ENCODE measurements around the gene AFF3. TPM values are rescaled to one million over a fixed set of nuclear protein-coding genes. Genes with fewer than 3 reads are reported as not detected.

The AFF3 gene
- total RNA-seq, 1 experiment from 2014 or later, result 0.22 TPM

- Histone ChIP-seq H3K56ac (ENCODE audit: insufficient read length, low read depth, low read length) (no peak overlapping the region), H3K79me2 (ENCODE audit: insufficient read depth, low read length) (no peaks in the 10 kb centered on the region), H3K14ac (ENCODE audit: insufficient read depth, low read length) (no peak overlapping the region), H2BK15ac (ENCODE audit: low read depth, low read length) (no peak overlapping the region), H3K9me3 (ENCODE audit: control insufficient read depth, low read depth, low read length) (no peaks in the 10 kb centered on the region), H3K18ac (ENCODE audit: insufficient read length, low read depth, low read length) (no peak overlapping the region), H4K91ac (ENCODE audit: insufficient read length, low read depth, low read length) (no peak overlapping the region), H2AFZ (ENCODE audit: low read length) (no peak overlapping the region), H3K23ac (ENCODE audit: insufficient read length, low read depth, low read length) (no peak overlapping the region), H2BK120ac (ENCODE audit: low read depth, low read length, poor library complexity, severe bottlenecking) (no peak overlapping the region), H2BK20ac (ENCODE audit: low read depth, low read length, poor library complexity, severe bottlenecking) (no peak overlapping the region), H3K79me1 (ENCODE audit: insufficient read depth, low read depth, low read length, poor library complexity, severe bottlenecking) (no peaks in the 10 kb centered on the region), H4K5ac (ENCODE audit: insufficient read length, low read depth, low read length) (no peak overlapping the region), H3K9ac (ENCODE audit: extremely low read depth, insufficient read length, low read length) (no peak overlapping the region), H4K8ac (replicated peaks; ENCODE audit: insufficient read length, low read depth, low read length) (no peak overlapping the region), H2BK5ac (ENCODE audit: insufficient read length, low read length) (no peak overlapping the region), H2BK12ac (ENCODE audit: insufficient read length, low read depth, low read length) (no peak overlapping the region), H3K4me2 (ENCODE audit: insufficient read depth, insufficient read length, low read length) (no peak overlapping the region), H3T11ph (ENCODE audit: low read length) (no peak overlapping the region), H3K4me1 (ENCODE audit: insufficient read depth, low read length) (no peaks in the 10 kb centered on the region), H2AK5ac (ENCODE audit: insufficient read length, low read length) (no peak overlapping the region), H3K4ac (ENCODE audit: low read depth, low read length) (no peak overlapping the region), H3K27me3 (ENCODE audit: insufficient read depth, low read length) (no peaks in the 10 kb centered on the region), H3K27ac (ENCODE audit: insufficient read length, low read depth, low read length) (no peak overlapping the region), H3K23me2 (ENCODE audit: insufficient read length, low read depth, low read length, poor library complexity, severe bottlenecking) (no peaks in the 10 kb centered on the region), H4K20me1 (ENCODE audit: control insufficient read depth, insufficient read depth, insufficient read length) (no peaks in the 10 kb centered on the region)
- DNase-seq, result no peak
- Mint-ChIP-seq H3K27ac (no peak overlapping the region), H3K27me3 (ENCODE audit: low read depth) (no peaks in the 10 kb centered on the region), H3K4me1 (peaks cover 8 to 13% of the 10 kb centered on the region in 2 experiments), H3K9me3 (no peaks in the 10 kb centered on the region), H3K36me3 (ENCODE audit: insufficient read depth in 1 of 3, low read depth in 3 of 3) (no peaks in the 10 kb centered on the region), H3K4me3 (no peak overlapping the region)
- TF ChIP-seq CTCF (conservative IDR thresholded peaks at IDR 0.05), result no peak
Measured at GRCh38 chr2:99679518-99679917, 462.9 kb downstream of the AFF3 start.
